MM.1S (cell line): Measurements from ENCODE around the gene PES1.

Experiments used
- EZH2phosphoT487 ChIP-seq: fragments of 300-600 bp; sonication (generic); IDR thresholded peaks from 2 replicates; pipeline ENCODE4 v1.6.1; 2018; ENCODE audit warnings: antibody characterized with exemption, low read length
- TF ChIP-seq, protein P1 (sequence below): fragments of 300-600 bp; sonication (generic); IDR thresholded peaks from 2 replicates; pipeline ENCODE4 v1.5.1; 2016; ENCODE audit warnings: antibody characterized with exemption, low read length, mixed read lengths

DNA sequence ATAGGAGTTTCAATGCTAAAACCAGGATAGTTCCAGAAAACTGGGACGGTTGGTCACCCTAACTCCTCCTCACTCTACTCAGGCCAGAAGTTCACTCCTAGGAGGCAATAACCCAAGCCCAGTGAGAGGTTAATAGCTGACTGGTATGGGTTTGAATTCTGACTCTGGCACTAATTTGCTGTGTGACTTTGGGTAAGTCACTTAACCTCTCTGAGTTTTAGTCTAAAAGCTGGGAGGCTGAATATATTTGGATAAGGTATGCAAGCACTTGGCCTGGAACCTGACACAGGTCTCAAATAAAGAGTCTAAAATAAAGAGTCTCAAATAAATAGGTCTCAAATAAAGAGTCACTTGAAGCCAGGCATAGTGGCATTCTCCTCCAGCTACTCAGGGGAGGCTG, 39.0 kb downstream of the PES1 start:
- TF ChIP-seq, protein P1, sequence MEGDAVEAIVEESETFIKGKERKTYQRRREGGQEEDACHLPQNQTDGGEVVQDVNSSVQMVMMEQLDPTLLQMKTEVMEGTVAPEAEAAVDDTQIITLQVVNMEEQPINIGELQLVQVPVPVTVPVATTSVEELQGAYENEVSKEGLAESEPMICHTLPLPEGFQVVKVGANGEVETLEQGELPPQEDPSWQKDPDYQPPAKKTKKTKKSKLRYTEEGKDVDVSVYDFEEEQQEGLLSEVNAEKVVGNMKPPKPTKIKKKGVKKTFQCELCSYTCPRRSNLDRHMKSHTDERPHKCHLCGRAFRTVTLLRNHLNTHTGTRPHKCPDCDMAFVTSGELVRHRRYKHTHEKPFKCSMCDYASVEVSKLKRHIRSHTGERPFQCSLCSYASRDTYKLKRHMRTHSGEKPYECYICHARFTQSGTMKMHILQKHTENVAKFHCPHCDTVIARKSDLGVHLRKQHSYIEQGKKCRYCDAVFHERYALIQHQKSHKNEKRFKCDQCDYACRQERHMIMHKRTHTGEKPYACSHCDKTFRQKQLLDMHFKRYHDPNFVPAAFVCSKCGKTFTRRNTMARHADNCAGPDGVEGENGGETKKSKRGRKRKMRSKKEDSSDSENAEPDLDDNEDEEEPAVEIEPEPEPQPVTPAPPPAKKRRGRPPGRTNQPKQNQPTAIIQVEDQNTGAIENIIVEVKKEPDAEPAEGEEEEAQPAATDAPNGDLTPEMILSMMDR = no peak
- TF ChIP-seq EZH2phosphoT487 = no peak
